Measurements from ENCODE around the gene PMEPA1.

DNA sequence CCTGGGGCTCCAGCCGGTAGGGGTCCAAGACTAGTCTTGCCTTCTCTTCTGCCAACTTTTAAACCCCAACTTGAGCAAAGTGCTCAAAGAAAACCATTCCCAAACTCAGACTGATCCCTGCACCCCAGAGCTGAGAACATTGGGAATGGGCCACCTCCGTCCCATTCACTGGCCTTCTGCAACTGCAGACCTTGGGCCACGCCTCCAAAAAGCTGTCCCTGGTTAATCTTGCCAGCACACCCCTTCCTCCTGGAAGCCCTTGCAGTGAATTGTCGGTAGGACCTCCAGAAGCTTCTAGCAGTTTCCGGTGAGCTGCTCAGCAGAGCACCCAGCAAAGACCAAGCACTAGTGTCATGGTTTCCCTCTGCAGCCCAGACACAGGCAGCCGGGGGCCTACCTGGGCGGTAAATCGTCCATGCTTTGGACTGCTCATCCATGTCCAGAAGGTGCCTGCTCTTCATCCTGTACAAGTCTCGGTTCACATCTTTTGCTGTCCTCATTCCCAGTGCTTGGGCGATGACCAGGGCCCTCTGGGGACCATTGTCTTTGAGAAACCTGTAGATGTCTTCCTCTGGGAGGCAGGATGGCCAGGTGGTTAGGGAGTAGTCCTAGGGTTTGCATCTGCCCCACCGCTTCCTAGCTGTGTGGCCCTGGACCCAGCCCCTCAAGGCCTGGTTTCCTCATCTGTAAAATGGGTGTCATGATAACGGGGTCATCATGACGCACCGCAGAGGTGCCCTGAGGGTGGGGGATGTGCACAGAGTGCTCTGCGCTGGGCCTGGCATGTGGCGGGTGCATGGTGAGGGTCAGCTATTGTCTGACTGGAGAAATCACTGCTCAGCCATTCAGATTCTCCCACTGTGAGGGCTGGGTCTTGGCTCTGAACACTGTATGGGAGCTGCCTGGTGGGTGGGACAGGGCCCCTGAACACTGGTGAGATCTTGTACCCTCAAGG is 95.0 kb downstream of the PMEPA1 start:
- TF ChIP-seq, protein P1, sequence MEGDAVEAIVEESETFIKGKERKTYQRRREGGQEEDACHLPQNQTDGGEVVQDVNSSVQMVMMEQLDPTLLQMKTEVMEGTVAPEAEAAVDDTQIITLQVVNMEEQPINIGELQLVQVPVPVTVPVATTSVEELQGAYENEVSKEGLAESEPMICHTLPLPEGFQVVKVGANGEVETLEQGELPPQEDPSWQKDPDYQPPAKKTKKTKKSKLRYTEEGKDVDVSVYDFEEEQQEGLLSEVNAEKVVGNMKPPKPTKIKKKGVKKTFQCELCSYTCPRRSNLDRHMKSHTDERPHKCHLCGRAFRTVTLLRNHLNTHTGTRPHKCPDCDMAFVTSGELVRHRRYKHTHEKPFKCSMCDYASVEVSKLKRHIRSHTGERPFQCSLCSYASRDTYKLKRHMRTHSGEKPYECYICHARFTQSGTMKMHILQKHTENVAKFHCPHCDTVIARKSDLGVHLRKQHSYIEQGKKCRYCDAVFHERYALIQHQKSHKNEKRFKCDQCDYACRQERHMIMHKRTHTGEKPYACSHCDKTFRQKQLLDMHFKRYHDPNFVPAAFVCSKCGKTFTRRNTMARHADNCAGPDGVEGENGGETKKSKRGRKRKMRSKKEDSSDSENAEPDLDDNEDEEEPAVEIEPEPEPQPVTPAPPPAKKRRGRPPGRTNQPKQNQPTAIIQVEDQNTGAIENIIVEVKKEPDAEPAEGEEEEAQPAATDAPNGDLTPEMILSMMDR (IDR thresholded peaks at IDR 0.05): no peak
- TF ChIP-seq EP300 (IDR thresholded peaks at IDR 0.05): no peak
- no peak for TF ChIP-seq POLR2AphosphoS5 (IDR thresholded peaks at IDR 0.05)
